Measurements from ENCODE around the gene SLC25A17.
"Not testable (repeated sequence)": the region's sequence is repeated elsewhere in the genome, so short reads cannot be mapped to it uniquely, and the experiment has no call there.

SLC25A17 gene

DNA sequence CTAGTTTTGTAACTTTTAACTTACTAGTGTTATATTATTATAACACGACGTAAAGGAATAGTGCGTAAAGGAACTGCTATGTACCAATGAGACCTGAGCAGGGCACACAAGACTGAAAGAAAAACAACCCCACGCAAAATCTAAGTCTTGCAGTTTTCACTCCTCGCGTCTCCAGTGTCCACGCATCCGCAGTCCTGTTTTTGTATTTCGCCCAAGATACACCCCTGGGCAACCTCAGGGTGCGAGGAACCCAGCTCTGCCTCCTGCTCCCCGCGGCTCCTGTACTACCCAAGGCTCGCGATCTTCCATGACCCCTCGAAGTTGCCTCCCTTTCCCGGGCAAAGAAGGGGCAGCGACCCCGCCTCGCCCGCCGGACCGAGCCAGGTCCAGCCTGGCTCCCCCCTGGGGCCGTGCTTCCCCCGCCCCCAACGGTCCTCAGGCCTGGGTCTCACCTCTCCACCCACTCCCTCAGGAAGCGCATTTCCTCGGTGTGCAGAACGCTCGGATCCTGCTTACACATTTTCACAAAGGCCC, 36.9 kb upstream of the SLC25A17 start:
- TF ChIP-seq, protein P1, sequence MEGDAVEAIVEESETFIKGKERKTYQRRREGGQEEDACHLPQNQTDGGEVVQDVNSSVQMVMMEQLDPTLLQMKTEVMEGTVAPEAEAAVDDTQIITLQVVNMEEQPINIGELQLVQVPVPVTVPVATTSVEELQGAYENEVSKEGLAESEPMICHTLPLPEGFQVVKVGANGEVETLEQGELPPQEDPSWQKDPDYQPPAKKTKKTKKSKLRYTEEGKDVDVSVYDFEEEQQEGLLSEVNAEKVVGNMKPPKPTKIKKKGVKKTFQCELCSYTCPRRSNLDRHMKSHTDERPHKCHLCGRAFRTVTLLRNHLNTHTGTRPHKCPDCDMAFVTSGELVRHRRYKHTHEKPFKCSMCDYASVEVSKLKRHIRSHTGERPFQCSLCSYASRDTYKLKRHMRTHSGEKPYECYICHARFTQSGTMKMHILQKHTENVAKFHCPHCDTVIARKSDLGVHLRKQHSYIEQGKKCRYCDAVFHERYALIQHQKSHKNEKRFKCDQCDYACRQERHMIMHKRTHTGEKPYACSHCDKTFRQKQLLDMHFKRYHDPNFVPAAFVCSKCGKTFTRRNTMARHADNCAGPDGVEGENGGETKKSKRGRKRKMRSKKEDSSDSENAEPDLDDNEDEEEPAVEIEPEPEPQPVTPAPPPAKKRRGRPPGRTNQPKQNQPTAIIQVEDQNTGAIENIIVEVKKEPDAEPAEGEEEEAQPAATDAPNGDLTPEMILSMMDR (IDR thresholded peaks at IDR 0.05; ENCODE audit: low read depth, low read length), result no peak
- H3K4me3 ChIP-seq (ENCODE audit: low read depth, low read length), result peak overlapping the region; percentile 100

DNA sequence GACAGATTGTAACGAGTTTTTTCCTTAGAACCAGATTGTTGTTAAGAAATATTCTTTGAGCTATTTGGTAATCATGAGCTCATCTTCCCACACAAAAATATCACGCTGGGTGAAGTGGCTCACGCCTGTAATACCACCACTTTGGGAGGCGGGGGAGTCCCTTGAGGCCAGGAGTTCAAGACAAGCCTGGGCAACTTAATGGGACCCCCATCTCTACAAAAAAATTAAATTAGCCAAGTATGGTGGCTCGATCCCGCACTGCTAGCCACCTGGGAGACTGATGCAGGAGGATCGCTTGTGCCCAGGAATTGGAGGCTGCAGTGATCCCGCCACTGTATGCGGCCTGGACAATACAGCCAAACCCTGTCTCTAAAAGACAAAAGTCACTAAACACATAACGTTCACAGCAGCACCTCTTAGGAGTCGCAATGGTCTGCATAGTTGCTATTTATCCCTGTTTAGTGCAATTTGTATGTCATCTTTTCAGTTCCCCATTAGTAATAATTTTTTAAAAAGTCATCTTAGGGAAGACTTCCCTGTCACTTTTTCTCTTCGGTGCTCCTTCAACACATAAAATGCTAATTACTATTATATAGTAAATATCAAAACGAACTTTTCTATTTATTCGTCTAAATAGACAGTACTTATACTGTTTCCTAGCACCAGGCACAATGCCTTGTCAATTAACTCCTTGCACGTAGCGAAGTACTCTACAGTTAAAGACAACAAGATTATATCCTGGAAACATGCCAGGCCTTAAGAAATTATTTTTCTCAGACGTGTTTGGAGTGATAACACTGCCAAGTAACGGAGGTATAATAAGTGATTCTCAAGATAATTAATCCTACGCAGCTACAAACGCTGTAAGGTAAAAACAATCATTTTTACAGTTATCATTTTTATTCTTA, 36.2 kb upstream of the SLC25A17 start:
- TF ChIP-seq, protein P1 (IDR thresholded peaks at IDR 0.05; ENCODE audit: low read depth, low read length), result no peak
- peak overlapping the region; percentile 100 for H3K4me3 ChIP-seq (ENCODE audit: low read depth, low read length)

DNA sequence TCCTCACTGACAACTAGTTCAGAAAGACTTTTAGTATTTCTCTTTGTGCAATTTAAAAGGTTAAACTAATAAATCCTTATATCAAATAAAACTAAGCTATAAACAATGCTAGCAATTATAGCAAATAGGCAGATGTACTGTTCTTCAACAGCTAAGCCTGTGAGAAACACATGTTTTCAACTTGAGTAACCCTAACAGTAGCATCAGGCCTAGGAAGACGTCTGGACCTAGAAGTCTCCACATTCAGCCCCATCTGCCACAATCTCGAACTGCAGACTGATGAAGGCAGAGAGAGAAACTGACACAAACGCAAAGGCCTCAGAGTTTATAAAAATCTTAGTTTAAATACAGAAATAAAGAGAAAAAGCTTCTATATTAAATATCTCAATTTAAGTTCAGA, 34.8 kb upstream of the SLC25A17 start:
- H3K4me3 ChIP-seq (ENCODE audit: low read depth, low read length), result 0 out of 2 replicates have a peak overlapping the region, but pooled peaks have one; percentile 19
- TF ChIP-seq, protein P1 (IDR thresholded peaks at IDR 0.05; ENCODE audit: low read depth, low read length), result no peak

DNA sequence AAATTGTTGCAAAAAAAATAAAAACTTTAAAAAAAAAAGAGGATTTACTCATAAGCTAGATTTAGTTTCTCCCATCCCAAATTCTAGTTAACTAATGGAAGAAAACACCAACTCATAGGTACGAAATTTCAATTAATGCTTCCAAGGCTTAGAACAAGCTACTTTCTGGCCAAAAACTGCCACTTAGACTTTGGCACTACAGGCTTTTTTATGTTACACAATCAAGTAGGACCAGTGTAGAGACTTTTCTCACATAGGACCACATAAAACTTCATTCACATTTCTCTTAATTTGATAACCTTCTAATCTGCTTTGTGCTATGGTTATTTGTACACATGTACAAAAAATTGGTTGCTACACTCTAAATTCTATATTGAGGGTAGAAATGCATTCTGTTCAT, 34.2 kb upstream of the SLC25A17 start:
- TF ChIP-seq, protein P1 (IDR thresholded peaks at IDR 0.05; ENCODE audit: low read depth, low read length), result no peak
- H3K4me3 ChIP-seq (ENCODE audit: low read depth, low read length), result no peak overlapping the region

DNA sequence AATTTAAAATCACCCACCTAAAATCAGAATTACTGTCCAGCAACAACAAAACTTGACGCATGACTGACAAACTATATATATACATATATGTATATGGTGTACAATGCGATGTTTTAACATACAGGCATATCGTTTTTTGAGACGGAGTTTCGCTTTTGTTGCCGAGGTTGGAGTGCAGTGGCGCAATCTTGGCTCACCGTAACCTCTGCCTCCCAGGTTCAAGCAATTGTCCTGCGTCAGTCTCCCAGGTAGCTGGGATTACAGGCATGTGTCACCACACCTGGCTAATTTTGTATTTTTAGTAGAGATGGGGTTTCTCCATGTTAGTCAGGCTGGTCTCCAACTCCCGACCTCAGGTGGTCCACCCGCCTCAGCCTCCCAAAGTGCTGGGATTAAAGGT, 26.7 kb upstream of the SLC25A17 start:
- not testable (repeated sequence) for H3K4me3 ChIP-seq (ENCODE audit: low read depth, low read length)

DNA sequence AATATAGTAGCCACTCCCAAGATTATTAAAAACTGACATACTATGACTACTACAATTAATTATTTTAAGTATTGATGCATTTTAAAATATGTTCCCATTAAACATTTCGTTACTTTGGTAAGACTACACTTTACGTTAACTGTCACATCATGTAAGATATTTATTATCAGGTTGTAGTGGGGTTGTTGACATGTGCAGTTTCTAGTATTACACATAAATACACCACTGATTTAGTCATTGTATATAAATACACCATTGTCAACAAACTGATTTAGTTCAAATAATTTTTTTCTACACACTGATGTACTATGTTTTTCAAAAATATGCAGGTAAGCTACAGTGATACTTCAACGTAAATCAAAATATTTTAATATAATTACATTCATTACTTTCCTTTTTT, 25.8 kb upstream of the SLC25A17 start:
- TF ChIP-seq, protein P1 (IDR thresholded peaks at IDR 0.05; ENCODE audit: low read depth, low read length), result no peak
- H3K4me3 ChIP-seq (ENCODE audit: low read depth, low read length), result no peak overlapping the region

DNA sequence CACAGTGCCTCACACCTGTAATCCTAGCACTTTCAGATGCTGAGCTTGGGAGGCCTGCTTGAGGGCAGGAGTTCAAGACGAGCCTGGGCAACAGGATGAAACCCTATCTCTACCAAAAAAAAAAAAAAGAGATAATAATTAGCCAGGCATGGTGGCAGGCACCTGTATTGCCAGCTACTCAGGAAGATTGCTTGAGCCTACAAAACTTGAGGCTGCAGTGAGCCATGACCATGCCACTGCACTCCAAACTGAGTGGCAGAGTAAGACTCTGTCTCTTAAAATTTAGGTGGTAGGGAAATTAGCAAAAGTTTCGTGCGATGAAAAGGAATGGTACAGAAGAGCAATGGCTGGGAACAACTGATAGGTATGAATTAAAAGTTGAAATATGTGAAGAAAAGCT, 19.3 kb upstream of the SLC25A17 start:
- TF ChIP-seq, protein P1 (IDR thresholded peaks at IDR 0.05; ENCODE audit: low read depth, low read length), result no peak
- no peak overlapping the region for H3K4me3 ChIP-seq (ENCODE audit: low read depth, low read length)

Measured in WI38 (cell line).